H9 (cell line): ENCODE measurements around the gene FHIT. TPM values are rescaled to one million over a fixed set of nuclear protein-coding genes. Genes with fewer than 3 reads are reported as not detected.

ENCODE experiments used
- DNase-seq: peaks from one replicate; pipeline ENCODE4 v3.0.0-alpha.2; 2017
- H2AFZ ChIP-seq: one replicate; pipeline ENCODE4 v1.6.1; 2013; ENCODE audit warnings: mild to moderate bottlenecking, low read length, control low read depth, moderate library complexity
- H2AK5ac ChIP-seq: 2 replicates; pipeline ENCODE4 v1.6.1; 2013; ENCODE audit warnings: low read length, control low read depth, mixed read lengths; ENCODE audit not compliant: insufficient read length
- H2BK120ac ChIP-seq: one replicate; pipeline ENCODE4 v1.6.1; 2013; ENCODE audit warnings: low read depth, mild to moderate bottlenecking, low read length, control low read depth, inconsistent platforms; ENCODE audit not compliant: poor library complexity, severe bottlenecking
- H2BK12ac ChIP-seq: 2 replicates; pipeline ENCODE4 v1.6.1; 2013; ENCODE audit warnings: low read length, control low read depth, mixed read lengths, low read depth; ENCODE audit not compliant: insufficient read length
- H2BK15ac ChIP-seq: 2 replicates; pipeline ENCODE4 v1.6.1; 2013; ENCODE audit warnings: low read depth, low read length, control low read depth
- H2BK20ac ChIP-seq: one replicate; pipeline ENCODE4 v1.6.1; 2013; ENCODE audit warnings: low read depth, mild to moderate bottlenecking, low read length, control low read depth, inconsistent platforms; ENCODE audit not compliant: poor library complexity, severe bottlenecking
- H2BK5ac ChIP-seq: 2 replicates; pipeline ENCODE4 v1.6.1; 2013; ENCODE audit warnings: low read length, control low read depth, mixed read lengths; ENCODE audit not compliant: insufficient read length
- H3K14ac ChIP-seq: 2 replicates; pipeline ENCODE4 v1.6.1; 2013; ENCODE audit warnings: low read length, control low read depth; ENCODE audit not compliant: insufficient read depth
- H3K18ac ChIP-seq: 2 replicates; pipeline ENCODE4 v1.6.1; 2013; ENCODE audit warnings: low read depth, mild to moderate bottlenecking, mixed read lengths, low read length, control low read depth; ENCODE audit not compliant: insufficient read length
- H3K23ac ChIP-seq: 2 replicates; pipeline ENCODE4 v1.6.1; 2013; ENCODE audit warnings: low read length, control low read depth, mixed read lengths, low read depth; ENCODE audit not compliant: insufficient read length
- H3K23me2 ChIP-seq: 2 replicates; pipeline ENCODE4 v1.6.1; 2013; ENCODE audit warnings: low read depth, mild to moderate bottlenecking, mixed read lengths, low read length, control low read depth; ENCODE audit not compliant: insufficient read length, poor library complexity, severe bottlenecking
- H3K27ac ChIP-seq: 2 replicates; pipeline ENCODE4 v1.5.1; 2013; ENCODE audit warnings: low read length, control low read depth, mixed read lengths, low read depth; ENCODE audit not compliant: insufficient read length
- H3K27me3 ChIP-seq: 2 replicates; pipeline ENCODE4 v1.6.1; 2013; ENCODE audit warnings: low read length, control low read depth, inconsistent platforms; ENCODE audit not compliant: insufficient read depth
- H3K4ac ChIP-seq: 2 replicates; pipeline ENCODE4 v1.6.1; 2013; ENCODE audit warnings: low read depth, mild to moderate bottlenecking, control low read depth, inconsistent platforms, low read length, moderate library complexity
- H3K4me1 ChIP-seq: 2 replicates; pipeline ENCODE4 v1.6.1; 2013; ENCODE audit warnings: low read length, control low read depth, inconsistent platforms; ENCODE audit not compliant: insufficient read depth
- H3K4me2 ChIP-seq: 2 replicates; pipeline ENCODE4 v1.6.1; 2013; ENCODE audit warnings: low read length, control low read depth, mixed read lengths; ENCODE audit not compliant: insufficient read length, insufficient read depth
- H3K56ac ChIP-seq: 2 replicates; pipeline ENCODE4 v1.6.1; 2013; ENCODE audit warnings: low read depth, mild to moderate bottlenecking, mixed read lengths, low read length, control low read depth; ENCODE audit not compliant: insufficient read length
- H3K79me1 ChIP-seq: 2 replicates; pipeline ENCODE4 v1.6.1; 2013; ENCODE audit warnings: low read depth, mild to moderate bottlenecking, moderate library complexity, low read length, control low read depth, inconsistent platforms; ENCODE audit not compliant: insufficient read depth, poor library complexity, severe bottlenecking
- H3K79me2 ChIP-seq: 2 replicates; pipeline ENCODE4 v1.6.1; 2013; ENCODE audit warnings: low read length, control low read depth, inconsistent platforms; ENCODE audit not compliant: insufficient read depth
- H3K9ac ChIP-seq: 2 replicates; pipeline ENCODE4 v1.6.1; 2013; ENCODE audit warnings: low read length, control low read depth, mixed read lengths; ENCODE audit not compliant: insufficient read length; ENCODE audit errors: extremely low read depth
- H3K9me3 ChIP-seq: one replicate; pipeline ENCODE4 v1.6.1; 2013; ENCODE audit warnings: low read depth, low read length, inconsistent platforms; ENCODE audit not compliant: control insufficient read depth
- H3T11ph ChIP-seq: one replicate; pipeline ENCODE4 v1.6.1; 2013; ENCODE audit warnings: mild to moderate bottlenecking, low read length, control low read depth, inconsistent platforms
- H4K20me1 ChIP-seq: one replicate; pipeline ENCODE4 v1.6.1; 2013; ENCODE audit not compliant: control insufficient read depth, insufficient read length, insufficient read depth
- H4K5ac ChIP-seq: 2 replicates; pipeline ENCODE4 v1.6.1; 2013; ENCODE audit warnings: low read depth, mild to moderate bottlenecking, mixed read lengths, low read length, control low read depth; ENCODE audit not compliant: insufficient read length
- H4K8ac ChIP-seq: replicated peaks from 2 replicates; pipeline ENCODE4 v1.6.1; 2013; ENCODE audit warnings: low read length, control low read depth, mixed read lengths, low read depth; ENCODE audit not compliant: insufficient read length
- H4K91ac ChIP-seq: 2 replicates; pipeline ENCODE4 v1.6.1; 2013; ENCODE audit warnings: low read depth, mild to moderate bottlenecking, moderate library complexity, mixed read lengths, low read length, control low read depth; ENCODE audit not compliant: insufficient read length
- H3K27ac Mint-ChIP-seq, 3 experiments: 2 replicates in 2 of 3; 3 replicates in 1 of 3; pipeline ENCODE4 v1.8.0; 2020 to 2021; ENCODE audit warnings: mixed read lengths in 3 of 3, mild to moderate bottlenecking in 1 of 3, moderate library complexity in 1 of 3
- H3K27me3 Mint-ChIP-seq: 2 replicates; pipeline ENCODE4 v1.8.0; 2021; ENCODE audit warnings: low read depth, mild to moderate bottlenecking, moderate library complexity, mixed read lengths
- H3K36me3 Mint-ChIP-seq, 3 experiments: 2 replicates in 2 of 3; 3 replicates in 1 of 3; pipeline ENCODE4 v1.8.0; 2020 to 2021; ENCODE audit warnings: low read depth in 3 of 3, mixed read lengths in 3 of 3; ENCODE audit not compliant: insufficient read depth in 1 of 3
- H3K4me1 Mint-ChIP-seq, 2 experiments: 2 replicates each; pipeline ENCODE4 v1.8.0; 2020; ENCODE audit warnings: mixed read lengths in 2 of 2
- H3K4me3 Mint-ChIP-seq, 2 experiments: 2 replicates in 1 of 2; 3 replicates in 1 of 2; pipeline ENCODE4 v1.8.0; 2020 to 2021; ENCODE audit warnings: mild to moderate bottlenecking in 2 of 2, mixed read lengths in 2 of 2, moderate library complexity in 1 of 2
- H3K9me3 Mint-ChIP-seq, 2 experiments: 2 replicates in 1 of 2; 3 replicates in 1 of 2; pipeline ENCODE4 v1.8.0; 2020; ENCODE audit warnings: mild to moderate bottlenecking in 2 of 2, mixed read lengths in 2 of 2, moderate library complexity in 1 of 2
- CTCF ChIP-seq: fragments of 200-600 bp; sonication (generic); conservative IDR thresholded peaks from 3 replicates; pipeline ENCODE4 v1.8.0; 2021; ENCODE audit warnings: antibody characterized with exemption, mild to moderate bottlenecking
- WGBS: extraction: QIAGEN DNeasy Blood & Tissue Kit; methylation state at CpG from one replicate; pipeline ENCODE4 v1.1.7; 2013; ENCODE audit warnings: missing lambda C conversion rate, low lambda C conversion rate, mixed read lengths; ENCODE audit not compliant: insufficient read length; ENCODE audit errors: extremely low coverage; 5-methylcytosine and 5-hydroxymethylcytosine counted together
- total RNA-seq: library from RNA; stranded (reverse); gene quantifications from 2 replicates; pipeline ENCODE4 v1.2.1, GENCODE V29; 2021

Gene FHIT
- total RNA-seq, 1 experiment from 2014 or later = 3.0 TPM

- Histone ChIP-seq H2BK120ac (no peak overlapping the region), H3K79me2 (no peaks in the 10 kb centered on the region), H2BK20ac (no peak overlapping the region), H2BK12ac (no peak overlapping the region), H3K4ac (no peak overlapping the region), H4K5ac (no peak overlapping the region), H3K9ac (no peak overlapping the region), H3K27ac (no peak overlapping the region), H2AK5ac (no peak overlapping the region), H3K23ac (no peak overlapping the region), H3K27me3 (no peaks in the 10 kb centered on the region), H3K14ac (no peak overlapping the region), H3K4me2 (no peak overlapping the region), H4K20me1 (no peaks in the 10 kb centered on the region), H3T11ph (no peak overlapping the region), H4K8ac (no peak overlapping the region), H3K79me1 (no peaks in the 10 kb centered on the region), H2BK15ac (no peak overlapping the region), H3K9me3 (no peaks in the 10 kb centered on the region), H2AFZ (no peak overlapping the region), H3K23me2 (no peaks in the 10 kb centered on the region), H3K18ac (no peak overlapping the region), H3K4me1 (no peaks in the 10 kb centered on the region), H4K91ac (no peak overlapping the region), H2BK5ac (no peak overlapping the region), H3K56ac (no peak overlapping the region)
- no peak for TF ChIP-seq CTCF
- Mint-ChIP-seq H3K9me3 (no peaks in the 10 kb centered on the region; a peak in 1 of 5 replicates), H3K4me3 (no peak overlapping the region), H3K27me3 (no peaks in the 10 kb centered on the region), H3K36me3 (no peaks in the 10 kb centered on the region), H3K27ac (no peak overlapping the region), H3K4me1 (peaks cover 9% of the 10 kb centered on the region in 2 experiments)
- DNase-seq = no peak
- no CpG with 5 or more reads among the region's 4 CpGs for WGBS
Measured at GRCh38 chr3:59970796-59971195, 1280.5 kb downstream of the FHIT start.
